ENCODE measurements around the gene PGGHG. TPM values are rescaled to one million over a fixed set of nuclear protein-coding genes. Genes with fewer than 3 reads are reported as not detected.
A peak's percentile ranks its signal among the peaks of the same experiment; 100 is the strongest.
"Not testable (repeated sequence)": the region's sequence is repeated elsewhere in the genome, so short reads cannot be mapped to it uniquely, and the experiment has no call there.

The PGGHG gene
- total and polyA plus RNA-seq, 10 of the 15 experiments (the other 5 are each of a cell fraction or from before 2014, with no cell fraction given): 0.10 to 8.3 (median 1.8) TPM

DNA sequence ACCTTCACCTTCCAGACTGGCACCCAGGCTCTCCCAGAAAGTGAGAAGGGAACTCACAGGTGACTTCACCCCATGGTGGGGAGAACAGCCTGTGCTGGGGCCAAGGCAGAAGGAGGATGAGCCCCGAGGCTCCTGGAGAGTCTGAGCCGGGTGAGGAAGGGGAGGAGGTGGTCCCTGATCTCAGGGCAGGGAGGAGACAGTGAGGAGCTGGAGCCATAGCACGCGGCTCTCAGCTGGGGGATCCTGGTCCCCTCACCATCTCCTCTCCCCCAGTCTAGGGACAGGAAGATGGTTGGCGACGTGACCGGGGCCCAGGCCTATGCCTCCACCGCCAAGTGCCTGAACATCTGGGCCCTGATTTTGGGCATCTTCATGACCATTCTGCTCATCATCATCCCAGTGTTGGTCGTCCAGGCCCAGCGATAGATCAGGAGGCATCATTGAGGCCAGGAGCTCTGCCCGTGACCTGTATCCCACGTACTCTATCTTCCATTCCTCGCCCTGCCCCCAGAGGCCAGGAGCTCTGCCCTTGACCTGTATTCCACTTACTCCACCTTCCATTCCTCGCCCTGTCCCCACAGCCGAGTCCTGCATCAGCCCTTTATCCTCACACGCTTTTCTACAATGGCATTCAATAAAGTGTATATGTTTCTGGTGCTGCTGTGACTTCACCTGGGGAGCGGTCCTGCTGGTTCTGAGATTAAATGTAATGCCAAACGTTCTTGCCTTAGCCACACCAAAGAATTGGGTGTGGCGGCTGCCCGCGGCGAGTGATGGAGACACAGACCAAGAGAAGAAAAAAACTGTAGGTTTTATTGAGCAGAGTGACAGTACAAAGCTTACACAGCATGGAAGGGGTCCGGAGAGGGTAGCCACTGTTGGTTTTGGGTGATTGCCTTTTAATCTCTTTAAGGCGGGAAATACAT lies 20.1 kb downstream of the PGGHG start:
- H3K4me2 ChIP-seq (ENCODE audit: control insufficient read depth, insufficient read depth): peak overlapping the region; percentile 71
- peak overlapping the region; percentile 84 for H3K9ac ChIP-seq (ENCODE audit: control insufficient read depth, insufficient read depth, low read length)
- POLR2A ChIA-PET: interaction anchor here (0.8 to 2.1 kb wide), 10 partner anchors 8 to 196 kb away, joined by 3 to 20 read pairs (median 5); no protein-coding TSS in a partner anchor
- SMC1A ChIA-PET (ENCODE audit: uncharacterized antibody, unreplicated experiment): interaction anchor here (0.6 to 2.0 kb wide), 10 partner anchors 9 to 140 kb away, joined by 3 to 14 read pairs (median 4); no protein-coding TSS in a partner anchor
- peak overlapping the region; percentile 85 for H3K4me3 ChIP-seq
- H3K27ac ChIP-seq (ENCODE audit: control insufficient read depth, insufficient read depth): peak overlapping the region; percentile 86
- WGBS (ENCODE audit: insufficient coverage, insufficient replicate concordance, low lambda C conversion rate, missing lambda C conversion rate): 61% methylated on average over 24 of the region's 24 CpGs
- BruUV-seq (replicated peaks): TSS peak; percentile 96
- RAD21 ChIA-PET (ENCODE audit: unreplicated experiment): interaction anchor here (1.1 to 1.9 kb wide), 4 partner anchors 18 to 58 kb away, joined by 3 to 16 read pairs (median 8); no protein-coding TSS in a partner anchor
- TF ChIP-seq, protein P1, sequence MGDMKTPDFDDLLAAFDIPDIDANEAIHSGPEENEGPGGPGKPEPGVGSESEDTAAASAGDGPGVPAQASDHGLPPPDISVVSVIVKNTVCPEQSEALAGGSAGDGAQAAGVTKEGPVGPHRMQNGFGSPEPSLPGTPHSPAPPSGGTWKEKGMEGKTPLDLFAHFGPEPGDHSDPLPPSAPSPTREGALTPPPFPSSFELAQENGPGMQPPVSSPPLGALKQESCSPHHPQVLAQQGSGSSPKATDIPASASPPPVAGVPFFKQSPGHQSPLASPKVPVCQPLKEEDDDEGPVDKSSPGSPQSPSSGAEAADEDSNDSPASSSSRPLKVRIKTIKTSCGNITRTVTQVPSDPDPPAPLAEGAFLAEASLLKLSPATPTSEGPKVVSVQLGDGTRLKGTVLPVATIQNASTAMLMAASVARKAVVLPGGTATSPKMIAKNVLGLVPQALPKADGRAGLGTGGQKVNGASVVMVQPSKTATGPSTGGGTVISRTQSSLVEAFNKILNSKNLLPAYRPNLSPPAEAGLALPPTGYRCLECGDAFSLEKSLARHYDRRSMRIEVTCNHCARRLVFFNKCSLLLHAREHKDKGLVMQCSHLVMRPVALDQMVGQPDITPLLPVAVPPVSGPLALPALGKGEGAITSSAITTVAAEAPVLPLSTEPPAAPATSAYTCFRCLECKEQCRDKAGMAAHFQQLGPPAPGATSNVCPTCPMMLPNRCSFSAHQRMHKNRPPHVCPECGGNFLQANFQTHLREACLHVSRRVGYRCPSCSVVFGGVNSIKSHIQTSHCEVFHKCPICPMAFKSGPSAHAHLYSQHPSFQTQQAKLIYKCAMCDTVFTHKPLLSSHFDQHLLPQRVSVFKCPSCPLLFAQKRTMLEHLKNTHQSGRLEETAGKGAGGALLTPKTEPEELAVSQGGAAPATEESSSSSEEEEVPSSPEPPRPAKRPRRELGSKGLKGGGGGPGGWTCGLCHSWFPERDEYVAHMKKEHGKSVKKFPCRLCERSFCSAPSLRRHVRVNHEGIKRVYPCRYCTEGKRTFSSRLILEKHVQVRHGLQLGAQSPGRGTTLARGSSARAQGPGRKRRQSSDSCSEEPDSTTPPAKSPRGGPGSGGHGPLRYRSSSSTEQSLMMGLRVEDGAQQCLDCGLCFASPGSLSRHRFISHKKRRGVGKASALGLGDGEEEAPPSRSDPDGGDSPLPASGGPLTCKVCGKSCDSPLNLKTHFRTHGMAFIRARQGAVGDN (IDR thresholded peaks at IDR 0.05): peak; percentile 47; the same call in 1 of the 2 replicates
- peak in 1 of 2 experiments; percentile 13; a peak in 1 of 4 replicates for TF ChIP-seq BHLHE40 (IDR thresholded peaks at IDR 0.05; ENCODE audit: borderline replicate concordance in 1 of 2, low read depth in 2 of 2, low read length in 1 of 2)
- TF ChIP-seq, protein P2, sequence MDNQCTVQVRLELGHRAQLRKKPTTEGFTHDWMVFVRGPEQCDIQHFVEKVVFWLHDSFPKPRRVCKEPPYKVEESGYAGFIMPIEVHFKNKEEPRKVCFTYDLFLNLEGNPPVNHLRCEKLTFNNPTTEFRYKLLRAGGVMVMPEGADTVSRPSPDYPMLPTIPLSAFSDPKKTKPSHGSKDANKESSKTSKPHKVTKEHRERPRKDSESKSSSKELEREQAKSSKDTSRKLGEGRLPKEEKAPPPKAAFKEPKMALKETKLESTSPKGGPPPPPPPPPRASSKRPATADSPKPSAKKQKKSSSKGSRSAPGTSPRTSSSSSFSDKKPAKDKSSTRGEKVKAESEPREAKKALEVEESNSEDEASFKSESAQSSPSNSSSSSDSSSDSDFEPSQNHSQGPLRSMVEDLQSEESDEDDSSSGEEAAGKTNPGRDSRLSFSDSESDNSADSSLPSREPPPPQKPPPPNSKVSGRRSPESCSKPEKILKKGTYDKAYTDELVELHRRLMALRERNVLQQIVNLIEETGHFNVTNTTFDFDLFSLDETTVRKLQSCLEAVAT (IDR thresholded peaks at IDR 0.05): peak; percentile 18; the same call in 1 of the 2 replicates
- TF ChIP-seq NR2F1 (conservative IDR thresholded peaks at IDR 0.05): 0 out of 2 replicates have a peak, but pooled peaks have one; percentile 34
- H3K9me3 ChIP-seq (replicated peaks; ENCODE audit: control insufficient read depth, insufficient read depth, low read length); H2AFZ ChIP-seq (ENCODE audit: control insufficient read depth, low read depth, low read length); DNase-seq (ENCODE audit: low read depth, low spot score); H3K27me3 ChIP-seq (replicated peaks in 1 of 2; ENCODE audit: control insufficient read depth in 2 of 2, insufficient read depth in 2 of 2, low read length in 1 of 2); FAIRE-seq; in situ Hi-C loops (cut with MboI); H3K36me3 ChIP-seq (ENCODE audit: control insufficient read depth in 2 of 2, insufficient read depth in 2 of 2, low read length in 1 of 2); H4K20me1 ChIP-seq (ENCODE audit: control insufficient read depth, insufficient read depth): not testable (repeated sequence)
- intact Hi-C loops (cut with micrococcal nuclease; ENCODE audit: unreplicated experiment): loop anchor here (2.0 to 10.0 kb wide), 3 partner anchors 102 to 210 kb away; partner anchors contain the start of genes ANO9, BET1L and RIC8A
- ATAC-seq: peak; percentile 8
- peaks cover 15% of the 10 kb centered on the region for H3K4me1 ChIP-seq (ENCODE audit: control insufficient read depth, insufficient read depth, low read length)
- CTCF ChIA-PET: interaction anchor here (0.6 to 2.1 kb wide), 9 partner anchors 8 to 74 kb away, joined by 3 to 17 read pairs (median 4); partner anchors contain the start of gene PSMD13
- H3K79me2 ChIP-seq (ENCODE audit: control insufficient read depth, insufficient read depth, low read length): peaks cover 47% of the 10 kb centered on the region

All from GM12878 (cell line).